Measurements from ENCODE around the gene MSL3B.
"Not testable (repeated sequence)": the region's sequence is repeated elsewhere in the genome, so short reads cannot be mapped to it uniquely, and the experiment has no call there.

Gene MSL3B

DNA sequence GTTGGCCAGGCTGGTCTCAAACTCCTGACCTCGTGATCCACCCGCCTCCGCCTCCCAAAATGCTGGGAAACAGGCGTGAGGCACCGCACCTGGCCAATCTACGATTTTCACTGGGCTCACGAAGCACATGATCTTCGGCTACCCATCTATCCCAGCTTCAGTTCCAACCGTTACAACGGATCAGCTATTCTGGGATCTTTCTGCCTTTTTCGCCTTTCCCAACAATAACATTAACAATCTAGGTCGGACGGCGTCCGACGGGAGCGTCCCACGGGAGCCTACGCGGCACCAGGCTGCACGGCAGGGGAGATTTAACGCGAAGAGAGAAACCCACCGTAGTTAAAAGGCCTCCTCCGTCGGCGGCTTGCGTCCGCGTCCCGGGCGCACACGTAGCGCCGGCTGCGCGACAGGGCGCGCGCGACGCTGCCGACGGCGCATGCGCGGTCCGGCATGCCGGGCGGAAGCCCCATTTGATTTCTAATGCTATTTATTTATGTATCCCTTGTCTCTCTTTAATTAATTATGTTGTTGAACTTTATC, at the start of gene MSL3B:
TSS of gene MSL3B (minus strand) at position 394 of the 540 bp plus-strand sequence.
- DNase-seq (ENCODE audit: low read depth): peak; percentile 41

DNA sequence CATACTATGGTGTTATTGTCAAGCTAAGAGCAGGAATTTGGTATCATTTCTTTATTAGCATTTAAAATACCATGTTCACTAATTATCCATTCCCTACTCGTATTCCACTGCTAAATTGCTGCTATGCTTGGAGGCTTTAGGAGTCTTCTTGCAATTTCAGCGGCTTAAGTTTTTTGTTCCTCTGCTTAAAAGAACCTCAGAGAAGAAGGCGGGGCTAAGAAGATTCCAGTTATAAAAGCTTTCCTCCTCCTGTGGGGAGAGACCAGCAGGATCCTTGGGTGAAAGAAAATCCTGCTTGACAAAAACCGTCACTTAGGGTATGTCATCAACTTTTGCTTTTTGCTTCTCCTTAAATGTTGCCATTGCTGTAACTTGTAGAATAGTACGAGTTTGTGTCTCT, 48.9 kb upstream of the MSL3B start, which contains the start of gene TRPM8:
TSS of gene TRPM8 (plus strand) at position 258 of the 400 bp plus-strand sequence. CDS start 9,165 bp downstream, outside the sequence.
- DNase-seq (ENCODE audit: low read depth): no peak

DNA sequence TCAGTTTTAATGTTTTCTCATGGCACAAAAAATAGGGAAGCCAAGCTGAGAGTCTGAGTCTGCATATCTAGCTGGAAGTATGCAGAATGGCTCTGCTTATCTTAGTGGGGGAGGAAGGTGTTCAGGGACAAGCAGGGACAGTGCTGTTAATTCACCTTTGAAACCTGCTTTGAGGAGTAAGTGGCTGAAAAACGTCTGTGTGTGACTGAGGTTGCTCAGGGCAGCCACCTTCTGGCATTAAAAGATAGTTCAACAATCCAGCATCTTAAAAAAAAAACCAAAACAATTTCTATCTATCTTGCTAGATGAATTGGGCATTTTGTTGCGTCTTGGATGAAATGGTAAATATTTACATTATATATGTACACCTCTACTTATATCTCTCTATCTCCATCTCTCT, 46.9 kb upstream of the MSL3B start:
- no peak for DNase-seq (ENCODE audit: low read depth)

- DNase-seq (ENCODE audit: low read depth): peak; percentile 37
These were observed 44.7 kb upstream of the MSL3B start for GRCh38 chr2:233912691-233913423.

DNA sequence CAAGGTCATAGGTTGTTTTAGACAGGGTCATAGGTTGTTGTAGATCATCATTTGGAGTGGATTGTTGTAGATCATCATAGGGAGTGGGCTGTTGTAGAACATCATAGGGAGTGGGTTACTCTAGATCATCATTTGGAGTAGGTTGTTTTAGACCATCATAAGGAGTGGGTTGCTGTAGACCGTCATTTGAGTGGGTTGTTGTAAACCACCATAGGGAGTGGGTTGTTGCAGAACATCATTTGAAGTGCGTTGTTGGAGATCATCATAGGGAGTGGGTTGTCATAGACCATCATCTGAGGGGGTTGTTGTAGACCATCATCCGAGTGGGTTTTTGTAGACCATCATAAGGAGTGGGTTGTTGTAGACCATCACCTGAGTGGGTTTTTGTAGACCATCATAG, 39.4 kb upstream of the MSL3B start:
- DNase-seq (ENCODE audit: low read depth): no peak

DNA sequence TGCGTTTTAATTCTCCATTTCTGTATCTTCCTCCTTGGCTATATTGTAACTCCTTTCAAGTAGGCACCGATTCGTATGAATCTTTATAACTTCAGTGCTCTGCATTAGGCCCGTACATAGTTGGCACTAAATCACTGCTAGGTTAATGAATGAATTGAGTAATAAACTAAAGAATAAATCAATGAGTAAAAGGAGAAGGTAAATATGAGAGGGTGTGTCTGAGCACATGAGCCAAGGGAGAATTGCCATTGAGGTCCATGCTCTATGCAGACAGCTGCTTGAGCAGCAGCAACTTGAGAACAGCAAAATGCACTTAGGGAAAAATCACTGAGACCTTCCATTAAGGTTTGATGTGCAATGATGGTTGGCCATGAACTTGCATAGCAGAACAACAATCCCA, 37.8 kb upstream of the MSL3B start:
- DNase-seq (ENCODE audit: low read depth): no peak

DNA sequence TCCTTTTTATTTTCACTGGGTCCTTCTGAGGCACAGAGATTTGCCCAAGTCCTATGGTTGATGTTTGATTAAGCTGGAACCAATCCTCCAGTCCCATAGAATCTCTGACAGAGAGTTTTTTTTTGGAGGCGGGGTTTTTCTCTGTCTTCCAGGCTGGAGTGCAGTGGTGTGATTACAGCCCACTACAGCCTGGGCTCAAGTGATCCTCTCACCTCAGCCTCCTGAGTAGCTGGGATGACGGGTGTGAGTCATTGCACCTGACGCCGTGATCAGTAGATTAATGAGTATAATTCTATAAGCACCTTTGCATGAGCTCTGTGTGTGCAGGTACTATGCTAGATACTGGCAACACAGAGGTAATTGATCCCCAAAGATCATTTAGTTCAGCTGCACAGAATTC, 33.7 kb upstream of the MSL3B start:
- no peak for DNase-seq (ENCODE audit: low read depth)

DNA sequence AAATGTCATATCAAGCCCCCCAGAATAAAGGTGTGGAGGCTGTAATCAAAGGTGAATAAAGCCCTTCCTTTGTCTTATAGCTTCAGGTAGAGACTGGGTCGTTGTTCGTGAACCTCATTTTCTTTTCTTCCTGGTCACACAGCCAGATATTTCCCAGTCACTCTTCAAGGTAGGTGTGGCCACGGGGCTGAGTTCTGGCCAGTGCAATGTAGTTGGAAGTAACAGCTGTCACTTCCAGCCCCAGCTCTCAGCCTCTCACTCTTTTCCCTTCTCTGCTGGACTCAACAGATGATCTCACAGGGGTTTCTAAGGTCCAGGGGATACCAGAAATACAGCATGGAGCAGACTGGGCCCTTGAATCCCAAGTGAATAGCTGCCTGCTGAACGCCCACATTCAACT, 33.2 kb upstream of the MSL3B start:
- no peak for DNase-seq (ENCODE audit: low read depth)

- DNase-seq (ENCODE audit: low read depth): peak; percentile 37
These were observed 28.1 kb upstream of the MSL3B start for GRCh38 chr2:233896253-233896652.

DNA sequence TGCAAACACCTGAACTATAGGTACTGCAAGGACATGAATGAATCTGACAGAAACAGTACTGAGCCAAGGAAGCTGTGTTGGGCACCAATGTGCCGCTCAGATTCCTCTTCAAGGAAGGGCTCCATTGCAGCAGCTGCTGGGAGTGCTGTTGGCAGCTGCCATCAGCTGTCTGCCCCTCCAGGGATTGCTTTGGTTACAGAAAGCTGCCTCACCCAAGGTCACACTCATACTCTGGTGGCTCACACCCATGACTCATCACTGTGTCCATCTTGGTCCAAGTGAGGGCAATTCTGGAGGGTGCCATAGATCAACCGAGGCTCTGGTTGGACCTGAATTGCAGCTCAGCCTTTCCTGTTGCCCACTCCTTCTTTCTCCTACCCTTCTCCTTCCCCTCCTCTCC, 24.6 kb upstream of the MSL3B start:
- DNase-seq (ENCODE audit: low read depth): no peak

DNA sequence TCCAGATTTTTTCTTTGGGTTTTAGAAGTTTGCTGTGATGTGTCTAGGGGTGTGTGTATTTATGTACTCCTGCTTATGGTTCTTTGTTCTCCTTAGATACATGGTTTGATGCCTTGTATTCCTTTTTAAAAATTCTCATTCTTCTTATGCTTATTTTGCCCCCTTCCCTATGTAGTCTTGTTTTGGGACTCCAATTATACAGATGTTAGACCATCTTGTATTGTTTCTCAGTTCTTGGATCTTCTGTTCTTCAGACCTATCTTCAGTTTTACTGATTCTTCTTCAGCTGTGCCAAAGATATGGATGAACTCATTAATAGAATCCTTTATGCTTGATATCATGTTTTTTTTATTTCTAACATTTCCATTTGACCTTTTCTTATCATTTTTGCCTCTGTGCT, 14.2 kb upstream of the MSL3B start:
- no peak for DNase-seq (ENCODE audit: low read depth)

- not testable (repeated sequence) for DNase-seq (ENCODE audit: low read depth)
These were observed 3.9 kb upstream of the MSL3B start for GRCh38 chr2:233872125-233872524.

DNA sequence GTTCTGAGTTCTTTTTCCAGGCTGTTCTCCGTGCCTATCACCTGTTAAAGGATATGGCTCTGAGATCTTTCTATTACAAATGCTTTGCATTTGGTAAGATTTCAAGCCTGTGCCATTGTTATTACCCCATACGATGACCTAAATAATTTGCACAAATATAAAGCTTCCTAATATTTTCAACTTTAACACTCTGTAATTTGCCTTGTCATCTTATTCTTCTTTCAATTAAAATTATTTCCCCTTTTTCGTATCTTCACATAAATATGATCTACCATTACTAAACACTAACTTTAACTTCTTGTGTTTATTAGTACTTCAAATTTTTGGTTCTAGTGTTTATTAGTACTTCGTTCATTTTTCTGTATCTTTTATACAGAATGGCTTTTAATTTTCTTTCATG, 3.2 kb upstream of the MSL3B start:
- no peak for DNase-seq (ENCODE audit: low read depth)

DNA sequence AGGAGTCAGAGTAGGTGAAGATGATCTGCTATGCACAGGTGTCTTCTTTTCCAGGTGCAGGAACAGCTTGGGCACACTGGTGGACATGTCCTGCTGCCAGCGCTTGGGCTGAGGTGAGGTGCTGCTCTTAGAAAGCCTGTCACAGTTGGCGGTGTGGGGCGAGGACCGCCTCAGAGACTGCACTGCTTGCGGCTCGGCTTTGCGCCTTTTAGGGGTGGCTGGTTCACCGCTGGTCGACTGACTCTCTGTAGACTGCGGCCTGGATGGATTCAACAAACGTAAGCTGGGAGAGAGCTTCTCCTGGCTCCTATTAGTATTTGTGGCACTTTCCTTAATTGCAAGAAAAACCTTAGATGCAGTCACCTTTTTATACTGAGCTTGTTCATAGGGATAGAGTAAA, 1.7 kb downstream of the MSL3B start:
- DNase-seq (ENCODE audit: low read depth): no peak

DNA sequence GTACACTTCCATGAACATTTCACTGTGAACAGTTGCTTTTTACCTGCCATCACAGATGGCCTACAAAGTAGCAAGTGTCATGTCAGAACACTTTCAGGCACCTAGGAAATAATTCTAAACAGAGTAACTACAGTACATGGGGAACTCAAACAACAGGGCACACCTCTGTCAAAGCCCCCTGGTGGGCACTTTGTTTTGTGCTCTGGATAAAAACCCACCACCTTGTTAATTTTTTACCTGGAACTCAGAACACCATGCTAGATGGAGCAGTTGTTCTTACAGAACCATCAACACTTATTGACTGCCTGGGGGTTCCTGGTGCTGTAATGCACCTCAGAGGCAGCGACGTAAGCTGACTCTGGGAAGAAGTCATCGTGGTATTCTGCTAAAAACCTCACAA, 2.3 kb downstream of the MSL3B start:
- no peak for DNase-seq (ENCODE audit: low read depth)

- no peak for DNase-seq (ENCODE audit: low read depth)
These were observed 5.9 kb downstream of the MSL3B start for GRCh38 chr2:233862261-233862768.

GRCh38 chr2:233858331-233858730, 9.9 kb downstream of the MSL3B start:
- DNase-seq (ENCODE audit: low read depth): no peak

- DNase-seq (ENCODE audit: low read depth): peak; percentile 14
These were observed 10.6 kb downstream of the MSL3B start for GRCh38 chr2:233857511-233858141.

GRCh38 chr2:233856184-233856583, 12.0 kb downstream of the MSL3B start:
- no peak for DNase-seq (ENCODE audit: low read depth)

- no peak for DNase-seq (ENCODE audit: low read depth)
These were observed 12.8 kb downstream of the MSL3B start for GRCh38 chr2:233855345-233855744.

DNA sequence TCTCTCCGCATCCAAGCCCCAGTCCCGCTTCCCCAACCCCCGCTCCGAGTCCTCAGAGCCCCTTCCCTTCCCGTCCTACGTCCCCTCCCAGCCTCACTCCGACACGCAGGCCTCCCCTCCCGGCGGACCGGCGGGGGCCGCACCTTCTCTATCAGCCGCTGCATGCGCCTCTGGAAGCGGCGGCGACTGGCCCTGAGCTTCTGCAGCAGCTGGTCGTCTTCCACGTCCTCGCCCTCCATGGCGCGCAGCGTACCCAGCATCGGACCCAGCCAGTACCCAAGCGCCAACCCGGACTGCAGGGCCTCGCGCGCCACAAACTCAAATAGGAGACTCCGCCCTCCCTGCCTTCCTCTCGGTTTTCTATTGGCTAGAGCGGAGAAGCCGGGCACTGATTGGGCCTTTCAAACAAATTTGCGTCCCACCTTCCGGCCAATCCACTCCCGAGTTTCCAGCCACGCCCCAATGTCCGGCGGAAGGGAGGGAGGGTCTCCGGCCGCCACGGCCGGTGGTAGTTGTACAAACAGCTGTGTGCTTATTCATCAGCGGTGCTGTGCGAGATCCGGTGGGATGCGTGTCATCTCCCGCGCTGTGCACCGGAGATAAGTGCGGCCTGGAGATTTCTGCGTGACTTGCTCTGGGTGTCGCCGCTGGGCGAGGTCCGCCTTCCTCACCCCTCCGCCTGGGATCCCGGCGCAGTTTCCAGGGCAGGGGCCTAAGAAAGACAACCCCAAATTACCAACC, 13.8 kb downstream of the MSL3B start, which contains the start of gene HJURP:
TSS of gene HJURP (minus strand) at position 295 of the 741 bp plus-strand sequence. CDS start at position 260, 35 bp downstream.
- DNase-seq (ENCODE audit: low read depth): peak; percentile 93

DNA sequence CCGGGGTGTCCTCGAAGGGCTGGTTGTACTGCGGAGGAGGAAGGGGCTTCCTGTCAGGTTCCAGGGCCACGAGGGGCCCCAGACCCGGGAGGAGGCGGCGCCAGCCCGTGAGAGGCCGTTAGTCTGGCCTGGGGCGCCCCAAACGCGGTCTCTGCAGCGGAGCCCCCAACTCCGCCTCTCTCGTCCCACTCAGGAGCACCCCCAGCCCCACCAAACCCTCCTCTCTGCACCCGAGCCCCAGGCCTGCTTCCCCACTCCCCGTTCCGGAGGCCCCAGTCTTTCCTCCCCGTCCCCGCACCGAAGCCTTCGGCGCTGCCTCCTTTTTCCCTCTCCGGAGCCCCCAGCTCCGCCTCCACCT, 14.3 kb downstream of the MSL3B start:
- no peak for DNase-seq (ENCODE audit: low read depth)

Data from amniotic epithelial cell (primary cell).